Immature natural killer cell (primary cell): ENCODE data around the gene FUZ. TPM values are rescaled to one million over a fixed set of nuclear protein-coding genes. Genes with fewer than 3 reads are reported as not detected.

Experiments
- DNase-seq, 3 donors: peaks; one replicate each; pipeline ENCODE4 v3.0.0; 2022; ENCODE audit warnings: mixed read lengths in 1 of 3
- H3K27ac Mint-ChIP-seq, 6 donors: one replicate each; pipeline ENCODE4 v1.8.0; 2020; ENCODE audit warnings: mixed read lengths in 6 of 6, mild to moderate bottlenecking in 5 of 6, inconsistent platforms in 4 of 6, moderate library complexity in 3 of 6
- H3K27me3 Mint-ChIP-seq, 3 donors: one replicate each; pipeline ENCODE4 v1.8.0; 2020 to 2021; ENCODE audit warnings: low read depth in 3 of 3, mild to moderate bottlenecking in 3 of 3, mixed read lengths in 3 of 3, moderate library complexity in 3 of 3, inconsistent platforms in 1 of 3
- H3K36me3 Mint-ChIP-seq, 3 donors: one replicate each; pipeline ENCODE4 v1.8.0; 2020; ENCODE audit warnings: mixed read lengths in 3 of 3, inconsistent platforms in 2 of 3, mild to moderate bottlenecking in 2 of 3
- H3K4me1 Mint-ChIP-seq, 2 donors: one replicate each; pipeline ENCODE4 v1.8.0; 2020; ENCODE audit warnings: inconsistent platforms in 2 of 2, mild to moderate bottlenecking in 2 of 2, mixed read lengths in 2 of 2, moderate library complexity in 1 of 2
- H3K4me3 Mint-ChIP-seq, 5 donors: one replicate each; pipeline ENCODE4 v1.8.0; 2020; ENCODE audit warnings: mild to moderate bottlenecking in 5 of 5, mixed read lengths in 5 of 5, inconsistent platforms in 3 of 5, moderate library complexity in 3 of 5
- H3K9me3 Mint-ChIP-seq, 6 donors: one replicate each; pipeline ENCODE4 v1.8.0; 2020; ENCODE audit warnings: mild to moderate bottlenecking in 6 of 6, mixed read lengths in 6 of 6, inconsistent platforms in 4 of 6, moderate library complexity in 3 of 6
- polyA plus RNA-seq, 3 donors: library from polyadenylated mRNA; unstranded; fragments of 300-500 nt; fragmentation: Illumina TruSeq; gene quantifications; one replicate each; pipeline ENCODE4 v1.2.3, GENCODE V29; 2021

The FUZ gene
- 10 to 100 TPM in 1 of 3 donors, 1 to 10 TPM in 2; 7.3 to 12.0 (median 8.2) TPM for polyA plus RNA-seq

- Mint-ChIP-seq H3K36me3 (no peaks in the 10 kb centered on the region), H3K4me1 (peaks cover 33 to 56% of the 10 kb centered on the region in 2 donors), H3K27ac (peak within 1 kb of the TSS; percentile 95 to 100 (median 99)), H3K9me3 (no peaks in the 10 kb centered on the region), H3K27me3 (peaks cover 17 to 22% (median 18%) of the 10 kb centered on the region in 3 donors), H3K4me3 (peak within 1 kb of the TSS; percentile 93 to 99 (median 97))
- peak; percentile 95 for DNase-seq
Observed at GRCh38 chr19:49812997-49813861, at the start of gene FUZ. FUZ (minus strand) TSS chr19:49813292; CDS start chr19:49813106, 186 bp downstream.

DNA sequence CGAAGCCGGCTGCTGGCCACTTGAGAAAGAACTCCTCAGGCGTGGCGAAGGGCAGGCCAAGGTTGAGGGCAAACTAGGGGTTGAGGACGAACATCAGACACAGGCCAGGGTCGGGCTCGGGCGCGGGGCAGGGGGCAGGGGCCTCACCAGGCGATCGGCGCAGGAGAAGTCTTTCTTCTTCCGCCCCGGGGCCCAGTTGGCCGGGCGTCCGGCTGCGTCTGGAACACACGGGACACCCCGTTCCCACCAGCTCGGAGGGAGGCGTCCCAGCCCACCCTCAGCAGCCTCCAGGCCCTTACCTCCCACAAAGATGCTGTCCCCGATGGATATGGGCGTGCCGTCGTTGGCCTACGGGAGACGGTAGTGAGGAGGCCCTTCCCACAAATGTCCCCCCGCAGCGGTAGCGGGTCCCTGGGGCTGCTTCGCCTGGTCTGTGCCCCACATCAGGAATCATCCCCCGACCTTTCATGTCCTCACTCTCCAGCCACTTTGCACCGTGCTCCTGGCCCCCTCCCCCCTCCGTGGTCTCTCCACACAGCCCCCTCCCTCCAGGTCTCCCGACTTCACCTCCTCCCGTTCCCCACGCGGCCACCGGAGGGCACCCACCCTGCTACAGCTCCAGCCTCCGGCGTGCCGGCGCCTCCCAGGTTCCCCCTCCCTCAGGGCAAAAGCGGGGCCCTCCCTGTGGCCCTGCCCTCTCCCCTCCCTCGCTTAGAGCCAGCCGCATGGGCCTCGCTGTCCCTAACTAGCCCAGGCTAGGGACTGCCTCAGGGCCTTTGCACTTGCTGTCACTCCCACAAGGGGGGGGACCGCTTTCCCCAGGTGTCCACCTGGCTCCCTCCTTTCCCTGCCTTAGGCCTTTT, 49.5 kb upstream of the FUZ start:
- no peak for DNase-seq
- Mint-ChIP-seq H3K27me3 (peaks cover 6 to 12% (median 8%) of the 10 kb centered on the region in 3 donors), H3K27ac (no peak overlapping the region), H3K9me3 (no peaks in the 10 kb centered on the region), H3K36me3 (peaks cover 0 to 4% (median 4%) of the 10 kb centered on the region in 3 donors), H3K4me3 (no peak overlapping the region), H3K4me1 (peaks cover 27 to 32% of the 10 kb centered on the region in 2 donors)

GRCh38 chr19:49861541-49862378, 48.7 kb upstream of the FUZ start:
- Mint-ChIP-seq H3K4me3 (no peak overlapping the region), H3K4me1 (peaks cover 21 to 24% of the 10 kb centered on the region in 2 donors), H3K36me3 (peaks cover 0 to 4% (median 4%) of the 10 kb centered on the region in 3 donors), H3K9me3 (no peaks in the 10 kb centered on the region), H3K27ac (peak overlapping the region in 1 of 6 donors; percentile 48), H3K27me3 (peaks cover 3 to 7% (median 4%) of the 10 kb centered on the region in 3 donors)
- no peak for DNase-seq

- Mint-ChIP-seq H3K4me3 (no peak overlapping the region), H3K36me3 (peaks cover 0 to 4% (median 4%) of the 10 kb centered on the region in 3 donors), H3K4me1 (peaks cover 14 to 17% of the 10 kb centered on the region in 2 donors), H3K27me3 (peaks cover 3 to 6% (median 4%) of the 10 kb centered on the region in 3 donors), H3K9me3 (no peaks in the 10 kb centered on the region), H3K27ac (peak overlapping the region in 2 of 6 donors; percentile 7 to 45)
- no peak for DNase-seq
Observed at GRCh38 chr19:49861107-49861506, 48.0 kb upstream of the FUZ start.

- Mint-ChIP-seq H3K27me3 (peaks cover 3 to 6% (median 4%) of the 10 kb centered on the region in 3 donors), H3K9me3 (no peaks in the 10 kb centered on the region), H3K4me3 (no peak overlapping the region), H3K4me1 (peaks cover 11 to 12% of the 10 kb centered on the region in 2 donors), H3K27ac (peak overlapping the region in 1 of 6 donors; percentile 7), H3K36me3 (peaks cover 0 to 4% (median 4%) of the 10 kb centered on the region in 3 donors)
- DNase-seq: no peak
Observed at GRCh38 chr19:49860336-49861102, 47.4 kb upstream of the FUZ start.

GRCh38 chr19:49859682-49860335, 46.7 kb upstream of the FUZ start:
- DNase-seq: no peak
- H3K27ac Mint-ChIP-seq: no peak overlapping the region
- H3K36me3 Mint-ChIP-seq: peaks cover 0 to 4% (median 4%) of the 10 kb centered on the region in 3 donors
- peaks cover 3 to 5% (median 4%) of the 10 kb centered on the region in 3 donors for H3K27me3 Mint-ChIP-seq
- no peak overlapping the region for H3K4me3 Mint-ChIP-seq
- peaks cover 5 to 9% of the 10 kb centered on the region in 2 donors for H3K4me1 Mint-ChIP-seq
- H3K9me3 Mint-ChIP-seq: no peaks in the 10 kb centered on the region

- peaks cover 5 to 11% of the 10 kb centered on the region in 2 donors for H3K4me1 Mint-ChIP-seq
- H3K27ac Mint-ChIP-seq: no peak overlapping the region
- H3K9me3 Mint-ChIP-seq: no peaks in the 10 kb centered on the region
- H3K27me3 Mint-ChIP-seq: peaks cover 3 to 5% (median 4%) of the 10 kb centered on the region in 3 donors
- no peak overlapping the region for H3K4me3 Mint-ChIP-seq
- peaks cover 0 to 3% (median 2%) of the 10 kb centered on the region in 3 donors for H3K36me3 Mint-ChIP-seq
- no peak for DNase-seq
Observed at GRCh38 chr19:49858088-49858985, 45.2 kb upstream of the FUZ start.

GRCh38 chr19:49857838-49858087, 44.7 kb upstream of the FUZ start:
- Mint-ChIP-seq H3K4me1 (peaks cover 7 to 11% of the 10 kb centered on the region in 2 donors), H3K4me3 (no peak overlapping the region), H3K27ac (no peak overlapping the region), H3K36me3 (no peaks in the 10 kb centered on the region), H3K27me3 (peaks cover 1 to 4% (median 3%) of the 10 kb centered on the region in 3 donors), H3K9me3 (no peaks in the 10 kb centered on the region)
- no peak for DNase-seq

- Mint-ChIP-seq H3K36me3 (no peaks in the 10 kb centered on the region), H3K9me3 (no peaks in the 10 kb centered on the region), H3K27me3 (peaks cover 2 to 4% (median 3%) of the 10 kb centered on the region in 3 donors), H3K27ac (no peak overlapping the region), H3K4me3 (no peak overlapping the region), H3K4me1 (peaks cover 13 to 16% of the 10 kb centered on the region in 2 donors)
- no peak for DNase-seq
Observed at GRCh38 chr19:49857061-49857837, 44.2 kb upstream of the FUZ start.

- H3K4me3 Mint-ChIP-seq: no peak overlapping the region
- peaks cover 17 to 21% of the 10 kb centered on the region in 2 donors for H3K4me1 Mint-ChIP-seq
- no peak for DNase-seq
- H3K27me3 Mint-ChIP-seq: peaks cover 2 to 6% (median 4%) of the 10 kb centered on the region in 3 donors
- H3K36me3 Mint-ChIP-seq: no peaks in the 10 kb centered on the region
- H3K9me3 Mint-ChIP-seq: no peaks in the 10 kb centered on the region
- no peak overlapping the region for H3K27ac Mint-ChIP-seq
Observed at GRCh38 chr19:49856574-49857021, 43.5 kb upstream of the FUZ start.
